Stimulated activated CD8-positive, alpha-beta memory T cell treated with anti-CD3 and anti-CD28 coated beads, Interleukin-7, amount 100 ng/mL, for 4 hours (primary cell): ENCODE results near the gene CNOT1.

Experiments used
- DNase-seq, 2 donors: peaks; one replicate each; pipeline ENCODE4 v3.0.0-alpha.2; 2020; ENCODE audit warnings: low read depth in 2 of 2

The CNOT1 gene

GRCh38 chr16:58516768-58517107 lies 112.9 kb downstream of the CNOT1 start:
- DNase-seq: no peak

DNA sequence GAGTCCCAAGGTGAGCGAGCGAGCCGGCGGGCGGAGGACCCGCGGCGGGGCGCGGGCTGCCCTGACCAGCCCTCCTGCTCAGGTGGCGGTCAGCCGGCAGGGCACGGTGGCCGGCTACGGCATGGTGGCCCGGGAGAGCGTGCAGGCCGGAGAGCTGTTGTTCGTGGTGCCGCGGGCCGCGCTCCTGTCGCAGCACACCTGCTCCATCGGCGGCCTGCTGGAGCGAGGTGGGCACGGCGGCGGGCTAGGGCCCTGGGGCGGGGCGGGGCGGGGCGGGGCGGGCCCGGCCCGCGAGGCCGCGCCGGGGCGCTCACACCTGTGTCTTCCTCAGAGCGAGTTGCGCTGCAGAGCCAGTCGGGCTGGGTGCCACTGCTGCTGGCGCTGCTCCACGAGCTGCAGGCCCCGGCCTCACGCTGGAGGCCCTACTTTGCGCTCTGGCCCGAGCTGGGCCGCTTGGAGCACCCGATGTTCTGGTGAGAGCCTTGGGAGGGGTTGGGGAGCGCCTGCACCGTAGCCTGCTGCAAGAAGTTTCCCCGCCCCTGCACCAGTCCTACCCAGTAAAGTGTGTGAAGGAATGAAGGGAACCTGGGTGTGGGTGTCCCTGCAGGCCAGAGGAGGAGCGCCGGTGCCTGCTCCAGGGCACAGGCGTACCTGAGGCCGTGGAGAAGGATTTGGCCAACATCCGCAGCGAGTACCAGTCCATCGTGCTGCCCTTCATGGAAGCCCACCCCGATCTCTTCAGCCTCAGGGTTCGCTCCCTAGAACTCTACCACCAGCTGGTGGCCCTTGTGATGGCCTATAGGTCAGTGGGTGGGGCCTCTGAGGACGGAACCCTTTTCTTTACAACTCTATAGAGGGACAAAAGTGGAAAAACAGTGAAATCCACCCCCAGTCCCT lies 113.5 kb downstream of the CNOT1 start:
- DNase-seq: peak in 1 of 2 donors; percentile 34

DNA sequence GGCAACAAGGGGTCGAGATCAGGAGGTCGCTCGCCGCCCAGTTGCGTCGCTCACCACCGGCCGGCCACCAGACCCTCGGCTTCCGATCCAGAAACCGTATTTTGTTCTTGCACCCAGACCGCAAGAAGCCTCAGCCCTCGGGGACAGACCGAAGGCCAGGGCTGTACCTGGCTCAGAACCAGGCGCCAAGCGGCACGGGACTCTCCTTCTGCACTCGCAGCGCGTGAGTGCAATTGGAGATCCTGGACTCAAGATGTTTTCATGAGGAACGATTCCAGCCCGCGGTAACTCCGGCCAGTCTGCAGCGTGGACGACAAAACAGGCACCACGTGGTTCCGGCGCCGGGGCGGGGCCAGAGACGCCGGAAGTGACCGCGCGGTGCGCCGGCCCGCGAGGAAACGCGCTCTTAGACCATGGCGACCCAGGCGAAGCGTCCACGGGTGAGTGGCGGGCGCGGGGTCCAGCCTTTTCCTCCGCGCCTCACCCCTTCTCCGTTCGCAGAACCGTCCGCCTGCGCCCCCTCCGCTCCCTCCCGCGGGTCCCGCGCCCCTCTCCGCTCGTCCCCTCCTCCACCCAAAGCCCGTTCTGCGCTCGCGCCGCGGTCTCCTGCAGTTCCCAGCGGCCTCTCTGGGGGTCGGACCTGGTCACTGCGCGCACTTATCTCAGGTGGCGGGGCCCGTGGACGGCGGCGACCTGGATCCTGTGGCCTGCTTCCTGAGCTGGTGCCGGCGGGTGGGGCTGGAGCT lies 114.3 kb downstream of the CNOT1 start, which contains the start of gene SETD6:
SETD6 (plus strand) TSS at position 393 of the 746 bp plus-strand sequence; CDS start at position 414, 21 bp downstream.
- DNase-seq: peak; percentile 33 to 71

- DNase-seq: no peak
Observed at GRCh38 chr16:58513874-58514273, 115.8 kb downstream of the CNOT1 start.

GRCh38 chr16:58511933-58512815 lies 117.5 kb downstream of the CNOT1 start:
- peak; percentile 70 to 75 for DNase-seq

DNA sequence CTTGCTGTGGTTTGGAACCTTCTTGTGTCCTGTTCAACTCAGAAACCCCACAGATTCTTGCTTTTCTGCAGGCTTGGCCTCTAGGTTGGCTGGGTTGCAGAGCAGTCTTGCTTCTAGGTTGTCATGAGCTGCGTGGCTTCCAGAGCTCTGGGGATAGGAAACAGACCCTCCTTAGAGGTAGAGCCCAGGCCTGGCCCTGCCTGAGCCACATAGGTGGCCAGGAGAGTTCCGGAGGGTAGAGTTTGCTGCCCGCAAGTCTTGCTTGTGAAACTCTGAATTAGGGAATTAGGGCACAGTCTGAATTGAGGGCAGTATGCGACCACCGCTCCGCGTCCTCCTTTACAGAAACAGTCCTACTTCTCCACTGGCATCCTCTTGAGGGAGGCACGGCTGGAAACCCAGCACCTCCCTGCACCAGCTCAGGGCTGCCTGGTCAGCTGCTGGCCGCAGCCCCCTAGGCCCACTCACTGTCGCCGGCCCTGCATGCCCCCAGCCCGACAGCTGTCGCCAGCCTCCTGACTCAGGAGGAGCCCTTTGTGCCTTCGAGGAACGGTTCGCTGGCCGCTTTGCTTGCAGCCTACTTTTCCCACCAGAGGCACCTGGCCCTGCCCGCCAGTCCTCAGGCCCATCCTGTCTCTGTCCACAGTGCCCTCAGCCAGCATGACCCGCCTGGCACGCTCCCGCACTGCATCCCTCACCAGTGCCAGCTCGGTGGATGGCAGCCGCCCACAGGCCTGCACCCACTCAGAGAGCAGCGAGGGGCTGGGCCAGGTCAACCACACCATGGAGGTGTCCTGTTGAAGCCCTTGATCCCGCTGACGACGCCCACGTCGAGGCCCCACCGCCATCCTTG lies 118.6 kb downstream of the CNOT1 start:
- no peak for DNase-seq

- DNase-seq: no peak
Observed at GRCh38 chr16:58510097-58510775, 119.4 kb downstream of the CNOT1 start.

DNA sequence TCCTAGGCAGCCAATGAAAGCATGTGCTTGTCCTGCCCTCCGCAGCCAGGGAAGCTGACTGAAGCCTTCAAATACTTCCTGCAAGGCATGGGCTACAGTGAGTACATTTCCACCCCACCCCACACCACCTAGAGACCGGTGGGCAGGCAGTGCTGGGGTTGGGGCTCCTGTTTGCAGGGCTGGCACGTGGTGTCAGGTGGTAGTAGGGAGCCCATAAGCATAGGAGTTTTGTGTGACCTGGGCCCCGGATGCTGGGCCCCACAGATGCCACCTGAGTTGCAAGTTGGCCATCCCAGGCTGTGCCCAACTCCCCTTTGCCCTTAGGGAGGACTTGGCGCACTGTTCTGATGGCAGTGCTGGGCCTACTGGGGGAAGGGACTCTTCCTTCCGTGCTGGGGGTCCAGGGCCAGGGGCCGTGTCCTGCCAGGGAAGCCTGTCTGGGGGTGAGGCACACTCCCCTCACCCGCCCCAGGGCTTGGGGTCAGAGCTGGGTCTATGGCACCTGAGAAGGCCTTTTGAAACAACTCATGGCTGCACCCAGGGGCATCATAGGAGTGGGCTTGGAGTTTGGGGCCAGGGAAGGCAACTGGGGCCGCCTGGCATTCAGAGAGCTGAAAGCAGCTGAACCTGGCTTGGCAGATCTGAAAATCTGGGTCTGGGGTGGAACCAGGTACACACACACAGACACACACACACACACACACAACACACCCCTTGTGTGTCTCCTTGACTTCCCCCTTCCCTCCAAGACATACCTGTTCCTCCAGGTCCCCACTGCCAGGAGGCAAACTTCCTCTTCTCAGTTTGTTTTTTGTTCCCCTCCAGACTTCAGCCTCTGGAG lies 120.2 kb downstream of the CNOT1 start:
- DNase-seq: no peak

GRCh38 chr16:58508671-58509251 lies 120.9 kb downstream of the CNOT1 start:
- DNase-seq: no peak

DNA sequence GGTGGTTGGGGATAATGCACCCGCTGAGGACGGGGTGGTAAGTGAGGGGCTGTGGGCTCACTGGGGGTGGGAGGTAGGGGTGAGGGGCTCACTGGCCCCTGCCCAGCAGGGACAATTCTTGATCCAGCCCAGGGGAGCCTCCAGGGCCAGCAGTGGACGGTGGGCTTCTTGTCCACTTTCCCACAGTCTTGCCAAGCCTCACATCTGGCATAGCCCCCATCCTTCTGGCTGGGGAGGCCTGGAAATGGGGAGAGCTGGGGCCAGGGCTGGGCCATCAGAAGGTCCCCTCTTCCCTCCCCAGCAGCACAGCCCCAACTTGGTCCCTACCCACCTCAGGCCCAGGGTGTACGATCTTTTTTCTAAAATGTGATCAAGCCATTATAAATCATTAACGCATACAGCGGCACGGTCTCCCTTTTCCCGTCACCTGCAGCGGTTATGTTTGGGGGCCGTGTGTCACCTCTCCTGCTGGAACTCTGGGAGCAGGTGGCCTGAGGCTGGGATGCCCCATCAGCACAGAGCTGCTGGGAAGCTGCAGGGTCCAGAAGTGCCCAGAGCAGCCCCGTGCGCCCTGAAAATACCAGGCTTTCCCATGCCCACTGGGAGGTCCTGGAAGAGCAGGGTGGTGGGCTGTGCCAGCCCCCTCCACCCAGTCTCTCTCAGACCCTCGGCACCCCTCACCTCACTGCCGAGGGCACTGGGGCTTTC lies 121.5 kb downstream of the CNOT1 start:
- no peak for DNase-seq

GRCh38 chr16:58507195-58507962 lies 122.2 kb downstream of the CNOT1 start:
- DNase-seq: no peak

- DNase-seq: no peak
Observed at GRCh38 chr16:58506241-58507194, 123.1 kb downstream of the CNOT1 start.

DNA sequence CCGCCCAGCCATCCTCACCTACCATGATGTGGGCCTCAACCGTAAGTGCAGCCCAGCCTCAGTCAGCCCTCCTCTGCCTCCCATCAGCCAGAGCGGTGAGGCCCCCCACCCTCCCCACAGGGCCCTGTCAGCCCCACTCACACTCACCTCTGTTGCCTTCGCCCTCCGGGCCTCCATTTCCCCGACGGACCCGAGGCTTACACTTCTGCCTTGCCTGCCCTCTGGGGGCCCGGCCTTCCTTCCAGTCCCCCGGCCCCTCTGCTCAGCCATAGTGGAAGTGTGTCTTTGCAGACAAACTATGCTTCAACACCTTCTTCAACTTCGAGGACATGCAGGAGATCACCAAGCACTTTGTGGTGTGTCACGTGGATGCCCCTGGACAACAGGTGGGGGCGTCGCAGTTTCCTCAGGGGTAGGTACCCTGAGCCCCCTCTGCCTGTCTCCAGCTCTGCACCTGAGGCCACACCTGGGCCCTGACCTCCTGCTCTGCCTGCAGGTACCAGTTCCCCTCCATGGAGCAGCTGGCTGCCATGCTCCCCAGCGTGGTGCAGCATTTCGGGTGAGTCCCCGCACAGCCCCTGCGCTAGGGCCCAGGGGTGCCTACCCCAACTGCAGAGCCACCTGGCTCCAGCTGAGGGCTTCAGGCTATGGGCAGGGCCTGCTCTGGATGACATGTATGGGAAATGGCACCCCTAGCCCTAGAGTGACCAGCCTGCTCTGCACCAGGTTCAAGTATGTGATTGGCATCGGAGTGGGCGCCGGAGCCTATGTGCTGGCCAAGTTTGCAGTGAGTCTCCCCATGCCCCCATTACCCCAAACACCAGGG lies 125.5 kb downstream of the CNOT1 start:
- no peak for DNase-seq

DNA sequence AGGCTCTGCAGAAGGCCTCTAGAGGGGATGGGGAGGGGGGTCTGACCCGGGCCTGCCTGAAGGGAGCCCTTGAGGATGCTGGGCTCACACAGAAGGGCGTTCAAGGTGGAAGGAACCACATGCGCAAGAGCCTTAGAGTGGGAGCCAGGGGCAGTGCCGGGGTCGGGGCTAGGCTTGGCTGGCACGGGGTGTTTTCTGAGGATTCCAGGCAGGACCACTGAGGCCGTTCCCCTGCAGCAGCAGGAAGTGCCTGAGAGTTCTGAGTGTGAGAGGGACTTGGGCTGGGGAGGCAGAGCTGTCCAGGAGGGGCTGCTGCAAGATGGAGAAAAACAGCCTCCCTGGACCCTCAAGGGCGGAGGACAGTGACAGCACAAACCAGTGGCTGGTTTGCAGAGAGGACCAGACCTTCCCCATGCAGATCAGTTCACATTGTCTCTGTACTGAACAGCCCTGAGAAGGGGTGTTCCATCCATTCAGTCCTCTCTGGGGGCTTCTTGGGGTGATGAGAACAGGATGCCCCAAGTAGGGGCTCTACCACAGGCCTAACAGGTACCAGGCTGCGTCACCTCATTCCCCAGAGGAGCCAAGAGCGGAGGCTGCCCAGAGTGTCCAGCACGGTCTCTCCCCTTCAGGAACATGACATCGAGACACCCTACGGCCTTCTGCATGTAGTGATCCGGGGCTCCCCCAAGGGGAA lies 126.3 kb downstream of the CNOT1 start:
- no peak for DNase-seq
